ENCODE measurements around the gene CDC42SE2. TPM values are rescaled to one million over a fixed set of nuclear protein-coding genes. Genes with fewer than 3 reads are reported as not detected.

CDC42SE2 gene
- total RNA-seq, 1 donor from 2014 or later, result 19.4 TPM

DNA sequence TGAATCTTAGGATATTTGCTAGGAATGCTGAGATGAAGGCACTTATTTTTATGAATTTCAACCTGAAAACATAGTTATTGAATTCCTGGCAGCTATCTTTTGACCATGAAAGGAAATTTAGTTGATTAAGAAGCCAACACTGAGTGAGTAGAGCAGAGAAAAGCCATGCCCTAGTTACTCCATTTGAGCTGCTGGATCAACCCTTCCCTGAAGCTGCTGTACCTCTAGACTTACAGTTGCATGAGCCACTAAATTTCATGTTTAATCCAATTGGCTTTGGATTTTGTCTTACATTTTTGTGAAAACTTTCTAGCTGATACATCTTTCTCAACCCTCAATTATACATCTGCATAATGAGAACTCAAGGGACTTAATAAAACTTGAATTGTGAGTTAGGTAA lies 54.6 kb downstream of the CDC42SE2 start:
- no peaks in the 10 kb centered on the region for H3K27me3 ChIP-seq
- peaks cover 20% of the 10 kb centered on the region for H3K4me1 ChIP-seq
- TF ChIP-seq, protein P1, sequence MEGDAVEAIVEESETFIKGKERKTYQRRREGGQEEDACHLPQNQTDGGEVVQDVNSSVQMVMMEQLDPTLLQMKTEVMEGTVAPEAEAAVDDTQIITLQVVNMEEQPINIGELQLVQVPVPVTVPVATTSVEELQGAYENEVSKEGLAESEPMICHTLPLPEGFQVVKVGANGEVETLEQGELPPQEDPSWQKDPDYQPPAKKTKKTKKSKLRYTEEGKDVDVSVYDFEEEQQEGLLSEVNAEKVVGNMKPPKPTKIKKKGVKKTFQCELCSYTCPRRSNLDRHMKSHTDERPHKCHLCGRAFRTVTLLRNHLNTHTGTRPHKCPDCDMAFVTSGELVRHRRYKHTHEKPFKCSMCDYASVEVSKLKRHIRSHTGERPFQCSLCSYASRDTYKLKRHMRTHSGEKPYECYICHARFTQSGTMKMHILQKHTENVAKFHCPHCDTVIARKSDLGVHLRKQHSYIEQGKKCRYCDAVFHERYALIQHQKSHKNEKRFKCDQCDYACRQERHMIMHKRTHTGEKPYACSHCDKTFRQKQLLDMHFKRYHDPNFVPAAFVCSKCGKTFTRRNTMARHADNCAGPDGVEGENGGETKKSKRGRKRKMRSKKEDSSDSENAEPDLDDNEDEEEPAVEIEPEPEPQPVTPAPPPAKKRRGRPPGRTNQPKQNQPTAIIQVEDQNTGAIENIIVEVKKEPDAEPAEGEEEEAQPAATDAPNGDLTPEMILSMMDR (IDR thresholded peaks at IDR 0.05), result no peak
- TF ChIP-seq POLR2AphosphoS5 (IDR thresholded peaks at IDR 0.05; ENCODE audit: insufficient read depth in 1 of 2, low read depth in 1 of 2), result no peak
- TF ChIP-seq POLR2A (IDR thresholded peaks at IDR 0.05), result no peak
- intact Hi-C loops (cut with DNase I), result no loop called here
- no peaks in the 10 kb centered on the region for H3K9me3 ChIP-seq
- no peak overlapping the region for H3K27ac ChIP-seq
- H3K36me3 ChIP-seq, result no peaks in the 10 kb centered on the region
- H3K4me3 ChIP-seq, result no peak overlapping the region
- DNase-seq (ENCODE audit: extremely low spot score in 2 of 2), result no peak

DNA sequence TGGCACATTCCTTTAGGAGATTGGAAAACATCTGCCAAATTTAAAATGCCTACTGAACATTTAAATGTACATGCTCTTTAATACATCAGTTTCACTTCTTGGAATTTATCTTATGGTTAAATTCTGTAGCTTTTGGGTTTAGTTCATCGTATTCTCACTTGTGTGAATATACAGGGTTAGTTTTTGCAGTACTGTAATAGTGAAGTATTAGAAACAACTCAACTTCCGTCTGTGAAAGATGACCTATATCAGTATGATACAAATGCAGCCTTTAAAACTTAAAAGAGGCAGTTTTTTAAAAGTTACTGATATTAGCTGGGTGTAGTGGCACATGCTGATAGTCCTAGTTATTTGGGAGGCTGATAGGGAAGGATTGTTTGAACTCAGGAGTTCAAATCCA lies 57.2 kb downstream of the CDC42SE2 start:
- H3K36me3 ChIP-seq, result no peaks in the 10 kb centered on the region
- intact Hi-C loops (cut with DNase I), result no loop called here
- no peaks in the 10 kb centered on the region for H3K27me3 ChIP-seq
- H3K27ac ChIP-seq, result no peak overlapping the region
- H3K9me3 ChIP-seq, result no peaks in the 10 kb centered on the region
- no peak for DNase-seq (ENCODE audit: extremely low spot score in 2 of 2)
- no peak overlapping the region for H3K4me3 ChIP-seq
- H3K4me1 ChIP-seq, result peaks cover 24% of the 10 kb centered on the region
- no peak for TF ChIP-seq POLR2A (IDR thresholded peaks at IDR 0.05)

DNA sequence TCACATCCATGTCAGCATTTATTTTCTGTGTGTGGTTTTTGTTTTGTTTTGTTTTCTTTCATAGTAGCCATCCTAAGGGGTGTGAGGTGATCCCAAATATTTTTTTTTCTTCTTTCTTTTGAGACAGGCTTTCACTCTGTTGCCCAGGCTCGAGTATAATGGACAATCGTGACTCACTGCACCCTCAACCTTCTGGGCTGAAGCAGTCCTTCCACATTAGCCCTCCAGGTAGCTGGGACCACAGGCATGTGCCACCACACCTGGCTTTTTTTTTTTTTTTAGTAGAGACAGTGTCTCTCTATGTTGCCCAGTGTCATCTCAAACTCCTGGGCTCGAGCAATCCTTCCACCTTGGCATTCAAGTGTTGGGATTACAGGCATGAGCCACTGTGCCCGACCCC lies 59.1 kb downstream of the CDC42SE2 start:
- peaks cover 24% of the 10 kb centered on the region for H3K4me1 ChIP-seq
- H3K27me3 ChIP-seq, result no peaks in the 10 kb centered on the region
- TF ChIP-seq POLR2A (IDR thresholded peaks at IDR 0.05) (no peak), POLR2AphosphoS5 (IDR thresholded peaks at IDR 0.05; ENCODE audit: insufficient read depth in 1 of 2, low read depth in 1 of 2) (no peak)
- TF ChIP-seq, protein P1 (IDR thresholded peaks at IDR 0.05), result no peak
- H3K27ac ChIP-seq, result no peak overlapping the region
- H3K36me3 ChIP-seq, result no peaks in the 10 kb centered on the region
- intact Hi-C loops (cut with DNase I), result no loop called here
- no peak for DNase-seq (ENCODE audit: extremely low spot score in 2 of 2)
- H3K9me3 ChIP-seq, result no peaks in the 10 kb centered on the region
- no peak overlapping the region for H3K4me3 ChIP-seq

DNA sequence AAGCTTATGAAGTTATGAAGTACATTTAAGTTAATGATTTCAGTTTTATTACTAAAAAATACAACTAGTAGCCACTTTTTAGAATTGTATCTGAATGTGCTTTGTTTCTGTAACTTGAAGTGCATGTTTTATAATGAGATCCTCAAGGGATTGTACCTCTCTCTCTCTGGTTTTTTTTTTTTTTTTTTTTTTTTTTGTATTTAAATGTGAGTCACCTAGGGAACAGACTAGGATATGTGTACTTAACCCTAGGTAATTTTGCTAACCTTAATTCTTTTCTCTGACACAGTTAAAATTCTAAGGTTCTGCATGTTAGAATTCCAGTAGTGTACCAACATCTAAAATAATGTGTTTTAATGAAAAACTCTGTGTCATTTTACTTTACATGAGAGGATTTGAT lies 59.5 kb downstream of the CDC42SE2 start:
- Histone ChIP-seq H3K27me3 (no peaks in the 10 kb centered on the region), H3K27ac (no peak overlapping the region), H3K4me1 (peaks cover 24% of the 10 kb centered on the region), H3K36me3 (no peaks in the 10 kb centered on the region), H3K4me3 (no peak overlapping the region), H3K9me3 (no peaks in the 10 kb centered on the region)
- DNase-seq (ENCODE audit: extremely low spot score in 2 of 2), result no peak
- TF ChIP-seq POLR2A (IDR thresholded peaks at IDR 0.05) (no peak), POLR2AphosphoS5 (IDR thresholded peaks at IDR 0.05; ENCODE audit: insufficient read depth in 1 of 2, low read depth in 1 of 2) (no peak)
- TF ChIP-seq, protein P1 (IDR thresholded peaks at IDR 0.05), result no peak
- intact Hi-C loops (cut with DNase I), result no loop called here

DNA sequence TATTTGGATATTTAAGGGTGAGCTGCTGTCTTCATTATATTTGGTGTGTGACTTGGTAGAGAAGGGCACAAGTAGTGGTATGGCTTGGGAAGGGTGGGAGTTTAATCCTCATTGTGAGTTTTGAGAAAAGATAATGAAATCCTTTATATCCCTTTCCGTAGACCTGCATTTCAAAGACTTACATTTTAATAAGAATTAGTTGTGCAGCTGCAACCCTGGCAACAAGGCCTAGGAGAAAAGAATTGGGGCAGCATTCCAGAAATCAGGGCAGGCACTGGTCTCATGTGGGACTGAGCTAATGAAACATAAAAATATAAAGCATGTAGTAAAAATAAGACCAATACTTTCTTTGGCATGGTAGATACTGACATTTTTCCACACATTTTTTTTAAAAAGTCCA lies 60.5 kb downstream of the CDC42SE2 start:
- Histone ChIP-seq H3K27me3 (no peaks in the 10 kb centered on the region), H3K36me3 (no peaks in the 10 kb centered on the region), H3K9me3 (no peaks in the 10 kb centered on the region), H3K4me3 (no peak overlapping the region), H3K4me1 (peaks cover 31% of the 10 kb centered on the region), H3K27ac (no peak overlapping the region)
- intact Hi-C loops (cut with DNase I), result no loop called here
- TF ChIP-seq POLR2AphosphoS5 (IDR thresholded peaks at IDR 0.05; ENCODE audit: insufficient read depth in 1 of 2, low read depth in 1 of 2), result no peak
- TF ChIP-seq, protein P1 (IDR thresholded peaks at IDR 0.05), result no peak
- TF ChIP-seq POLR2A (IDR thresholded peaks at IDR 0.05), result no peak
- no peak for DNase-seq (ENCODE audit: extremely low spot score in 2 of 2)
